Body of pancreas (tissue), 4 donors: ENCODE results near the gene KIRREL3.

ENCODE experiments used
- POLR2A ChIP-seq, 3 donors: fragments of 450-650 bp; IDR thresholded peaks; one replicate each; pipeline ENCODE4 v1.6.1; 2016; ENCODE audit warnings: antibody characterized with exemption in 3 of 3, mild to moderate bottlenecking in 2 of 3
- TF ChIP-seq, protein P1 (sequence below), 7 experiments: fragments of 450-650 bp in 4 of 7; fragments of 200-600 bp in 3 of 7; sonication (generic) in 3 of 7; IDR thresholded peaks; one replicate each; pipeline ENCODE4 v1.5.1; 2016 to 2019; ENCODE audit warnings: antibody characterized with exemption in 7 of 7

DNA sequence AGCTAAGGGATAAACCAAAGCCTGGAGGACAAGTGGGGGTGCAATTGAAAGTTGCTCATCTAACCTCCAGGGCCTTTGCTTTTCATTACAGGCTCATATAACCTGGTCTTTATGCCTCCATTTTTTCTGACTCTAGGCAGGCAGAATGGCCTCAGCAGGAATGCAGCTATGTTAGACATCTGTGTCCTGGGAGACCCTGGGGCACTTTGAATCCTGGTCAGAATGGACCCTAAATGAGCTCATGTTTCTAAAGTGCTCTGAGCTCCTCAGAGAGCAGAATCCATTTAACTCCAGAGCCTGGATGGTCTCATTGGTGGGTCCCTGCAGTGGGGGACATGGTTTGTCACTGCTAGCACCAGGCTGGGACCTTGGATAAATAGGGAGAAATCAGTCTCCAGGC is 177.3 kb downstream of the KIRREL3 start:
- TF ChIP-seq, protein P1, sequence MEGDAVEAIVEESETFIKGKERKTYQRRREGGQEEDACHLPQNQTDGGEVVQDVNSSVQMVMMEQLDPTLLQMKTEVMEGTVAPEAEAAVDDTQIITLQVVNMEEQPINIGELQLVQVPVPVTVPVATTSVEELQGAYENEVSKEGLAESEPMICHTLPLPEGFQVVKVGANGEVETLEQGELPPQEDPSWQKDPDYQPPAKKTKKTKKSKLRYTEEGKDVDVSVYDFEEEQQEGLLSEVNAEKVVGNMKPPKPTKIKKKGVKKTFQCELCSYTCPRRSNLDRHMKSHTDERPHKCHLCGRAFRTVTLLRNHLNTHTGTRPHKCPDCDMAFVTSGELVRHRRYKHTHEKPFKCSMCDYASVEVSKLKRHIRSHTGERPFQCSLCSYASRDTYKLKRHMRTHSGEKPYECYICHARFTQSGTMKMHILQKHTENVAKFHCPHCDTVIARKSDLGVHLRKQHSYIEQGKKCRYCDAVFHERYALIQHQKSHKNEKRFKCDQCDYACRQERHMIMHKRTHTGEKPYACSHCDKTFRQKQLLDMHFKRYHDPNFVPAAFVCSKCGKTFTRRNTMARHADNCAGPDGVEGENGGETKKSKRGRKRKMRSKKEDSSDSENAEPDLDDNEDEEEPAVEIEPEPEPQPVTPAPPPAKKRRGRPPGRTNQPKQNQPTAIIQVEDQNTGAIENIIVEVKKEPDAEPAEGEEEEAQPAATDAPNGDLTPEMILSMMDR (IDR thresholded peaks at IDR 0.05) = no peak
- TF ChIP-seq POLR2A (IDR thresholded peaks at IDR 0.05) = no peak
